IMR-90 (cell line): ENCODE data around the gene SARDH. TPM values are rescaled to one million over a fixed set of nuclear protein-coding genes. Genes with fewer than 3 reads are reported as not detected.

Experiments used
- ATAC-seq: fragments of 200-7000 bp; cut with Tn5 transposase; 2 replicates; pipeline ENCODE4 v1.9.1; 2020; ENCODE audit warnings: low read depth, mild to moderate bottlenecking, moderate library complexity
- BruUV-seq: library from RNA; stranded (reverse); fragments of 400-500 nt; replicated peaks from 2 replicates; lab custom pipeline; 2021; lab: Mats Ljungman, UMichigan
- CTCF ChIA-PET: fragments of 300-600 bp; formaldehyde crosslinking; extraction: SDS; loops from one replicate; lab custom pipeline; 2021; ENCODE audit warnings: antibody characterized with exemption; lab: Yijun Ruan, JAX
- POLR2A ChIA-PET: fragments of 300-600 bp; sonication (Branson Sonifier 250); formaldehyde crosslinking; loops from one replicate; lab custom pipeline; 2022; ENCODE audit warnings: antibody characterized with exemption; ENCODE audit not compliant: unreplicated experiment; lab: Charles Lee
- DNase-seq: peaks from one replicate; pipeline ENCODE4 v3.0.0; 2013
- H2AFZ ChIP-seq: replicated peaks from 2 replicates; pipeline ENCODE3; 2013; ENCODE audit warnings: low read length, mild to moderate bottlenecking; ENCODE audit not compliant: poor library complexity
- H2AK5ac ChIP-seq: 2 replicates; pipeline ENCODE4 v1.6.1; 2013; ENCODE audit warnings: low read depth, low read length, inconsistent platforms
- H2AK9ac ChIP-seq: replicated peaks from 2 replicates; pipeline ENCODE3; 2013; ENCODE audit warnings: mild to moderate bottlenecking, low read depth, low read length, moderate library complexity; ENCODE audit not compliant: poor library complexity
- H2BK120ac ChIP-seq: 2 replicates; pipeline ENCODE4 v1.6.1; 2013; ENCODE audit warnings: low read depth, low read length, inconsistent platforms
- H2BK15ac ChIP-seq: 3 replicates; pipeline ENCODE4 v1.6.1; 2013; ENCODE audit warnings: low read depth, low read length, inconsistent platforms
- H2BK20ac ChIP-seq: 2 replicates; pipeline ENCODE4 v1.6.1; 2013; ENCODE audit warnings: low read depth, mild to moderate bottlenecking, inconsistent platforms, low read length, moderate library complexity
- H2BK5ac ChIP-seq: 2 replicates; pipeline ENCODE4 v1.6.1; 2013; ENCODE audit warnings: mild to moderate bottlenecking, low read depth, low read length, inconsistent platforms; ENCODE audit not compliant: poor library complexity, severe bottlenecking
- H3K14ac ChIP-seq: replicated peaks from 2 replicates; pipeline ENCODE4 v1.6.1; 2013; ENCODE audit warnings: low read depth, low read length, inconsistent platforms
- H3K18ac ChIP-seq: 2 replicates; pipeline ENCODE4 v1.6.1; 2013; ENCODE audit warnings: low read depth, low read length, control low read depth
- H3K23ac ChIP-seq: 2 replicates; pipeline ENCODE4 v1.6.1; 2013; ENCODE audit warnings: low read depth, low read length, inconsistent platforms
- H3K27ac ChIP-seq: 2 replicates; pipeline ENCODE4 v1.5.1; 2013; ENCODE audit warnings: mild to moderate bottlenecking, control low read depth, low read length; ENCODE audit not compliant: insufficient read depth
- H3K27me3 ChIP-seq: 2 replicates; pipeline ENCODE4 v1.6.1; 2013; ENCODE audit warnings: low read length; ENCODE audit not compliant: control insufficient read depth, insufficient read depth
- H3K36me3 ChIP-seq: 2 replicates; pipeline ENCODE4 v1.6.1; 2013; ENCODE audit warnings: low read length, mixed read lengths; ENCODE audit not compliant: control insufficient read depth, insufficient read depth
- H3K4ac ChIP-seq: 2 replicates; pipeline ENCODE4 v1.6.1; 2013; ENCODE audit warnings: low read depth, low read length, inconsistent platforms
- H3K4me1 ChIP-seq: 2 replicates; pipeline ENCODE4 v1.6.1; 2013; ENCODE audit warnings: low read length, mixed read lengths; ENCODE audit not compliant: control insufficient read depth, insufficient read depth
- H3K4me2 ChIP-seq: 2 replicates; pipeline ENCODE4 v1.6.1; 2013; ENCODE audit warnings: low read depth, mild to moderate bottlenecking, control low read depth, low read length, moderate library complexity
- H3K4me3 ChIP-seq: 2 replicates; pipeline ENCODE4 v1.5.1; 2013; ENCODE audit warnings: low read depth, mild to moderate bottlenecking, control low read depth, low read length, moderate library complexity; ENCODE audit not compliant: insufficient read depth
- H3K56ac ChIP-seq: 2 replicates; pipeline ENCODE4 v1.6.1; 2013; ENCODE audit warnings: low read length, inconsistent platforms; ENCODE audit not compliant: insufficient read depth; ENCODE audit errors: extremely low read depth
- H3K79me1 ChIP-seq, 2 experiments: 2 replicates each; pipeline ENCODE4 v1.6.1; 2013; ENCODE audit warnings: low read length in 2 of 2, inconsistent platforms in 1 of 2, low read depth in 1 of 2
- H3K9ac ChIP-seq: 2 replicates; pipeline ENCODE4 v1.6.1; 2013; ENCODE audit warnings: low read depth, low read length, control low read depth
- H3K9me1 ChIP-seq: 2 replicates; pipeline ENCODE4 v1.6.1; 2013; ENCODE audit warnings: low read length, inconsistent platforms; ENCODE audit not compliant: insufficient read depth
- H3K9me3 ChIP-seq: 2 replicates; pipeline ENCODE4 v1.6.1; 2013; ENCODE audit warnings: low read length; ENCODE audit not compliant: control insufficient read depth, insufficient read depth
- H4K20me1 ChIP-seq: 2 replicates; pipeline ENCODE4 v1.6.1; 2013; ENCODE audit warnings: low read length, inconsistent platforms; ENCODE audit not compliant: insufficient read depth
- H4K5ac ChIP-seq: 2 replicates; pipeline ENCODE4 v1.6.1; 2013; ENCODE audit warnings: mild to moderate bottlenecking, low read depth, low read length, control low read depth
- H4K8ac ChIP-seq, 2 experiments: 2 replicates each; pipeline ENCODE4 v1.6.1; 2013; ENCODE audit warnings: low read depth in 2 of 2, low read length in 2 of 2, control low read depth in 1 of 2, inconsistent platforms in 1 of 2
- H4K91ac ChIP-seq: 2 replicates; pipeline ENCODE4 v1.6.1; 2013; ENCODE audit warnings: low read depth, low read length, inconsistent platforms; ENCODE audit not compliant: insufficient read depth
- BHLHE40 ChIP-seq: fragments of 150-350 bp; IDR thresholded peaks from 2 replicates; pipeline ENCODE4 v1.6.1; 2016; ENCODE audit warnings: mild to moderate bottlenecking, low read depth, low read length
- CEBPB ChIP-seq: IDR thresholded peaks from 2 replicates; pipeline ENCODE4 v1.6.1; 2012; ENCODE audit warnings: low read depth, low read length, improper control_type of control experiment
- CHD1 ChIP-seq: IDR thresholded peaks from 2 replicates; pipeline ENCODE4 v1.6.1; 2012; ENCODE audit warnings: low read depth, low read length, improper control_type of control experiment
- ELK1 ChIP-seq: fragments of 150-350 bp; IDR thresholded peaks from 2 replicates; pipeline ENCODE4 v1.6.1; 2016; ENCODE audit warnings: low read depth, mild to moderate bottlenecking, low read length, moderate library complexity, borderline replicate concordance
- FOS ChIP-seq: fragments of 150-350 bp; IDR thresholded peaks from 2 replicates; pipeline ENCODE4 v1.6.1; 2016; ENCODE audit warnings: low read depth, low read length
- MAFK ChIP-seq: IDR thresholded peaks from 2 replicates; pipeline ENCODE4 v1.6.1; 2012; ENCODE audit warnings: low read depth, low read length, improper control_type of control experiment
- MAZ ChIP-seq: IDR thresholded peaks from 2 replicates; pipeline ENCODE4 v1.6.1; 2012; ENCODE audit warnings: low read depth, mild to moderate bottlenecking, low read length, improper control_type of control experiment, moderate library complexity, borderline replicate concordance
- MXI1 ChIP-seq: IDR thresholded peaks from 2 replicates; pipeline ENCODE4 v1.6.1; 2012; ENCODE audit warnings: low read depth, mild to moderate bottlenecking, low read length, moderate library complexity, borderline replicate concordance
- NFE2L2 ChIP-seq: fragments of 150-350 bp; IDR thresholded peaks from 2 replicates; pipeline ENCODE4 v1.6.1; 2016; ENCODE audit warnings: low read depth, mild to moderate bottlenecking, low read length
- POLR2A ChIP-seq: IDR thresholded peaks from 2 replicates; pipeline ENCODE4 v1.6.1; 2012; ENCODE audit warnings: mild to moderate bottlenecking, low read depth, low read length
- RAD21 ChIP-seq: IDR thresholded peaks from 2 replicates; pipeline ENCODE4 v1.6.1; 2012; ENCODE audit warnings: low read length, improper control_type of control experiment
- RCOR1 ChIP-seq: IDR thresholded peaks from 2 replicates; pipeline ENCODE4 v1.6.1; 2012; ENCODE audit warnings: mild to moderate bottlenecking, low read length, improper control_type of control experiment; ENCODE audit not compliant: insufficient replicate concordance
- RFX5 ChIP-seq: IDR thresholded peaks from 2 replicates; pipeline ENCODE4 v1.8.0; 2012; ENCODE audit warnings: low read depth, mild to moderate bottlenecking, low read length, moderate library complexity
- SMC3 ChIP-seq: fragments of 150-350 bp; IDR thresholded peaks from 2 replicates; pipeline ENCODE4 v1.6.1; 2016; ENCODE audit warnings: low read depth, mild to moderate bottlenecking, antibody characterized with exemption, low read length, moderate library complexity
- WGBS, 2 experiments: methylation state at CpG; one replicate each; pipeline versions ENCODE4 v1.1.5 to v1.1.7; 2013; ENCODE audit warnings: missing lambda C conversion rate in 2 of 2; ENCODE audit not compliant: insufficient read length in 1 of 2; ENCODE audit errors: extremely low coverage in 2 of 2; 5-methylcytosine and 5-hydroxymethylcytosine counted together
- dilution Hi-C: fragments of 300-500 bp; cut with HindIII; formaldehyde crosslinking; loops from one replicate; pipeline ENCODE4 v1.14.3; 2018; ENCODE audit warnings: low sequenced_read_pairs; ENCODE audit not compliant: unreplicated experiment
- in situ Hi-C: fragments of 300-500 bp; cut with MboI; formaldehyde crosslinking; loops from 3 replicates; pipeline ENCODE4 v1.14.3; 2019; ENCODE audit warnings: low sequenced_read_pairs, inconsistent platforms, mixed read lengths
- intact Hi-C: fragments of 100-400 bp; cut with micrococcal nuclease; formaldehyde crosslinking; loops from 2 replicates; pipeline ENCODE4 v1.10.0; 2022
- polyA plus RNA-seq, 3 experiments: library from polyadenylated mRNA; depleted of rRNA; stranded (reverse); fragments of >200 nt; gene quantifications; 2 replicates each; pipeline ENCODE4 v1.2.3, GENCODE V29; 2012; ENCODE audit warnings: low replicate concordance in 1 of 3
- total RNA-seq: library from RNA; depleted of rRNA; stranded (reverse); fragments of >200 nt; gene quantifications from 2 replicates; pipeline ENCODE4 v1.2.3, GENCODE V29; 2012
- TF ChIP-seq, protein P1 (sequence below): conservative IDR thresholded peaks from 2 replicates; pipeline ENCODE4 v1.5.1; 2012; ENCODE audit warnings: mild to moderate bottlenecking, low read depth, low read length, improper control_type of control experiment
- TF ChIP-seq, protein P2 (sequence below): fragments of 150-350 bp; IDR thresholded peaks from 2 replicates; pipeline ENCODE4 v1.6.1; 2017; ENCODE audit warnings: mild to moderate bottlenecking, antibody characterized with exemption, low read length, low read depth

Gene SARDH
- total and polyA plus RNA-seq, 2 of the 4 experiments (the other 2 are of a cell fraction) = 5.0 to 7.5 TPM

GRCh38 chr9:133641861-133642595 is 96.1 kb downstream of the SARDH start:
- no peak for ATAC-seq
- Histone ChIP-seq H3K4me3 (no peak overlapping the region), H2BK5ac (no peak overlapping the region), H4K91ac (no peak overlapping the region), H2BK20ac (no peak overlapping the region), H3K79me1 (no peaks in the 10 kb centered on the region), H3K27me3 (peaks cover 51% of the 10 kb centered on the region), H3K23ac (no peak overlapping the region), H2BK120ac (no peak overlapping the region), H3K4ac (no peak overlapping the region), H2BK15ac (no peak overlapping the region), H3K14ac (no peak overlapping the region), H4K5ac (no peak overlapping the region), H3K4me2 (no peak overlapping the region), H3K9ac (no peak overlapping the region), H3K56ac (no peak overlapping the region), H3K9me3 (no peaks in the 10 kb centered on the region), H2AK5ac (no peak overlapping the region), H3K9me1 (no peaks in the 10 kb centered on the region), H3K36me3 (no peaks in the 10 kb centered on the region), H4K8ac (no peak overlapping the region), H2AFZ (no peak overlapping the region), H2AK9ac (no peak overlapping the region), H4K20me1 (no peaks in the 10 kb centered on the region), H3K27ac (no peak overlapping the region), H3K18ac (no peak overlapping the region), H3K4me1 (no peaks in the 10 kb centered on the region)
- no peak for DNase-seq
- BruUV-seq = no TSS peak
- ChIA-PET CTCF (no interaction called here), POLR2A (no interaction called here)
- in situ Hi-C loops = no loop called here
- intact Hi-C loops = no loop called here
- dilution Hi-C loops = no loop called here
- TF ChIP-seq, protein P1, sequence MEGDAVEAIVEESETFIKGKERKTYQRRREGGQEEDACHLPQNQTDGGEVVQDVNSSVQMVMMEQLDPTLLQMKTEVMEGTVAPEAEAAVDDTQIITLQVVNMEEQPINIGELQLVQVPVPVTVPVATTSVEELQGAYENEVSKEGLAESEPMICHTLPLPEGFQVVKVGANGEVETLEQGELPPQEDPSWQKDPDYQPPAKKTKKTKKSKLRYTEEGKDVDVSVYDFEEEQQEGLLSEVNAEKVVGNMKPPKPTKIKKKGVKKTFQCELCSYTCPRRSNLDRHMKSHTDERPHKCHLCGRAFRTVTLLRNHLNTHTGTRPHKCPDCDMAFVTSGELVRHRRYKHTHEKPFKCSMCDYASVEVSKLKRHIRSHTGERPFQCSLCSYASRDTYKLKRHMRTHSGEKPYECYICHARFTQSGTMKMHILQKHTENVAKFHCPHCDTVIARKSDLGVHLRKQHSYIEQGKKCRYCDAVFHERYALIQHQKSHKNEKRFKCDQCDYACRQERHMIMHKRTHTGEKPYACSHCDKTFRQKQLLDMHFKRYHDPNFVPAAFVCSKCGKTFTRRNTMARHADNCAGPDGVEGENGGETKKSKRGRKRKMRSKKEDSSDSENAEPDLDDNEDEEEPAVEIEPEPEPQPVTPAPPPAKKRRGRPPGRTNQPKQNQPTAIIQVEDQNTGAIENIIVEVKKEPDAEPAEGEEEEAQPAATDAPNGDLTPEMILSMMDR = no peak
- TF ChIP-seq ELK1 = no peak
- no peak for TF ChIP-seq BHLHE40
- no peak for TF ChIP-seq MAFK
- TF ChIP-seq, protein P2, sequence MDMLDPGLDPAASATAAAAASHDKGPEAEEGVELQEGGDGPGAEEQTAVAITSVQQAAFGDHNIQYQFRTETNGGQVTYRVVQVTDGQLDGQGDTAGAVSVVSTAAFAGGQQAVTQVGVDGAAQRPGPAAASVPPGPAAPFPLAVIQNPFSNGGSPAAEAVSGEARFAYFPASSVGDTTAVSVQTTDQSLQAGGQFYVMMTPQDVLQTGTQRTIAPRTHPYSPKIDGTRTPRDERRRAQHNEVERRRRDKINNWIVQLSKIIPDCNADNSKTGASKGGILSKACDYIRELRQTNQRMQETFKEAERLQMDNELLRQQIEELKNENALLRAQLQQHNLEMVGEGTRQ = no peak
- no peak for TF ChIP-seq MAZ
- no peak for TF ChIP-seq RFX5
- TF ChIP-seq FOS = no peak
- TF ChIP-seq MXI1 = no peak
- no peak for TF ChIP-seq RCOR1
- no peak for TF ChIP-seq POLR2A
- TF ChIP-seq CEBPB = no peak
- TF ChIP-seq RAD21 = no peak
- TF ChIP-seq SMC3 = no peak
- TF ChIP-seq CHD1 = no peak
- TF ChIP-seq NFE2L2 = no peak
- 89% methylated on average over 15 of the region's 25 CpGs; no CpG with 5 or more reads in 1 of the 2 experiments for WGBS, 2 experiments
